HG02981 (cell line): Measurements from ENCODE around the gene OR7G1.

ENCODE experiments used
- ATAC-seq: cut with Tn5 transposase; IDR thresholded peaks from one replicate; pipeline ENCODE4 v1.9.1; 2021; ENCODE audit warnings: mild to moderate bottlenecking, moderate library complexity; ENCODE audit not compliant: unreplicated experiment

OR7G1 gene

DNA sequence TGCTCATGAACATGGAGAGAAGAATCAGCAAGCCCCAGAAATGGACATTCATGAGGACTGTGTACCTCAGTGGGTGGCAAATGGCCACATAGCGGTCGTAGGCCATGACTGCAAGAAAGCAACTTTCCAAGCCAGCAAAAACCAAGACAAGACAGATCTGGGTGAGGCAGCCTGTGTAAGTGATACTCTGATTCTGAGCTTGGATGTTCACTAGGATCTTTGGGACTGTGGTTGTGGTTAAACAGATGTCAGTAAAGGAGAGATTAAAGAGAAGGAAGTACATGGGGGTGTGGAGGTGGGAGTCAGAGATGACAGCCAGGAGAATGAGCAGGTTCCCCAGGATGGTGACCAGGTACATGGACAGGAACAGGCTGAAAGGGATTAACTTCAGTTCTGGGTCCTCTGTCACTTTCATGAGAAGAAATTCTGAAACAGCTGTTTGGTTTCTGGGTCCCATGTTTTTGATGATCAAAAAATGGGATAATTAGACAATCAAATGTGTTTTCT is at the start of gene OR7G1:
Gene OR7G1, minus strand, starts transcription at position 457 of the 507 bp plus-strand sequence. Its CDS starts 0 bp downstream, at position 457.
- ATAC-seq = no peak

GRCh38 chr19:9165261-9165660 is 49.7 kb upstream of the OR7G1 start:
- ATAC-seq = no peak

GRCh38 chr19:9161427-9161826 is 45.9 kb upstream of the OR7G1 start:
- no peak for ATAC-seq

GRCh38 chr19:9159891-9160290 is 44.3 kb upstream of the OR7G1 start:
- no peak for ATAC-seq

DNA sequence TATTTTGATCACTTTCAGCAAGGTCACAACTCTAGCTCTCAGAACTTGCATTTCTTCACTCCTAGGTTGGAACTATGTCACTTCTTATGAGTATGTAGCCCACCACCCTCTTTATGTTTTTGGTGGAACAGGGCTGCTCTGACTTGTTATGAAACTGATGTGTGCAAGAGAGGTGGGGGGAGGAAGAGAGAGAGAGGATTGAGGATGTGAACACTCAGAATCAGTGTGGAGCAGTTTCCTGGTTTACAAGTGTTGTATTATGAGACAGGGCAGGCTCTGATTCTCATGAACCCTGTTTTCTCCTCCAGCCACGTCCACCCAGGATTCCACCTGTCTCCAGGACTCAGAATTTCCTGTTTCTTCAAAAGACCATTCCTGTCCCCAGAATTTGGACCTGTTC is 40.7 kb upstream of the OR7G1 start:
- ATAC-seq = no peak

DNA sequence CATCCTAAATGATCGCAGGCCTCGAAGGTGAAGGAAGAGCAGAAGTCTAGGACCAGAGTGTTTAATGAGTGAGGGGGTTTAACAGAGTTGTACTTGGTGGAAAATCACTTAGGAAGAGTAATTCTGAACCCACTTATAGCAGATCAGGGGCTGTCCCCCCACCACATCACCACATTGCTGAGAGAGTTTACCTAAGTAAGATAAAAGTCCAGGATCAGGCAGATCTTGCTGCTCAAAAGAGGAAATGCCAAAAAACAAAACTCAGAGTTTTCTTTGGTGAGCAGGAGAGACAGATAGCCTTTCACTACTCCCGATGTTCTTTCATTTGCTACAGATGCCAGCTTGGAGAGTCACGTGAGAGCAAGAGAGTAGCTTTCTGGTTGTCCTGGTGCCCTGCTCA is 40.0 kb upstream of the OR7G1 start:
- ATAC-seq = no peak

DNA sequence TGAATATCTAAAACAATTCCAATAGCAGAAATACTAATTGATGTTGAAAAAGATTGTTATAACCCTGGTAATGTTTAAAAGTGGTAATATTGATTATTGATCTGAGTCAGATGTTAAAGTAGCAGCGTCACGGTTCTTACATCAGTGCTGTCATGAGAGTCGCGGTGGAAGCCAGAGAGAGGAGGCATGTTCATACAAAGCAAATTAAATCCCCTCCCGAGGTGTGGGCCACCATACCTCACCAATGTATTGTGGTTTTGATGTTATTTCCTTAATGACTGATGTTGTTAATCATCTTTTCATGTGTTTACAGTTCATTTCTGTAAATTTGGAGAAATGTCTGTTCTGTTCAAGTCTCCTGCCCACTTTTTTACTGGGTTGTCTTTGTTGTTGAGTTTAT is 35.8 kb upstream of the OR7G1 start:
- ATAC-seq = no peak

DNA sequence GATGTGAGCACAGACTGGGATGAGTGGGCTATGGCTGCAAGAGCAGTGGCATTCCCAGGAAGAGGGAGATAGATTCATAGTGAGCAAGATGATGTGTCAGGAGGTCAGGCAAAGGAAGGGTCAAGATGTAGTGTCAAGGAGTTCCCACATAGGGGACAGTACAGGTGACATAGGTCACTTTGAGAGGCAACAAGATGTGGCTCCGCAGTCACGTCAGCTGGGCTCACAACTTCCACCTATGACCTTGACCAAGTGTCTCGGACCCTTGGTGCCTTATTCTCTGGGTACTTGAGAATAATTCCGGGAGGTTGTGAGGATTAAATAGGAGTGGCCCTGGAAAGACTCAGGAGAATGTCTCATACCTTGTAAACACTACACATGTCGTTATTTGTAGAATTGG is 35.1 kb upstream of the OR7G1 start:
- ATAC-seq = no peak

GRCh38 chr19:9149997-9150396 is 34.4 kb upstream of the OR7G1 start:
- no peak for ATAC-seq

DNA sequence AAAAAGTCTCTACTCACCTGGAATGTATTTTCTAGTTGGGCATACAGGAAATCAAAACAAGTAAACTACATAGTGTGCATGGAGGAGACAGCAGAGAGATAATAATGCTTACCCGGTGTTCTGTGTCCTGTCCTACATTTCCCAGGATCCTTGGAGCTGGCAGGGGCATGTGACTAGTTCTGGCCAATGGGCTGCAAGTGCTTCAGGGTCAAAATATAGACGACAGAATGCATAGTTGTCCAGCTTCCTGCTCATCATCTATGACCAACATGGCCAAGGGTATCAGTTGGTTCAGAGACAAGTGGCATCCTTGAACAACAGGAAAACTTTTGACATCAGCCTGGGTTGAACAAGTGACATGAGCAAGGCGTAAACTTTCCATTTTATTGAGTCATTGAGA is 33.1 kb upstream of the OR7G1 start:
- no peak for ATAC-seq

GRCh38 chr19:9146882-9147281 is 31.3 kb upstream of the OR7G1 start:
- ATAC-seq = no peak

DNA sequence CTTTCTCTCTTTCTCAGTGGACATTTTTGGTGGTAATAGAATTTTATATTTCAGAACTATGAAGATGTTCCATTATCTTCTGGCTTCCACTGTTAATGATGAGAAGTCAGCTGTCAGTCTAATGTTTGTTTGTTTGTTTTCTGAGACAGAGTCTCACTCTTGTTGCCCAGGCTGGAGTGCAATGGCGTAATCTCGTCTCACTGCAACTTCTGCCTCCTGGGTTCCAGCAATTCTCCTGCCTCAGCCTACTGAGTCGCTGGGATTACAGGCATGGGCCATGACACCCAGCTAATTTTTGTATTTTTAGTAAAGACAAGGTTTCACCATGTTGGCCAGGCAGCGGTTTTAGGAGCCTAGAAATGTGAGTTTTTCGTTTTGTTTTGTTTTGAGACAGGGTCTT is 29.4 kb upstream of the OR7G1 start:
- no peak for ATAC-seq

GRCh38 chr19:9140159-9140874 is 24.8 kb upstream of the OR7G1 start, which contains the start of gene ZNF317:
Gene ZNF317, plus strand, starts transcription at chr19:9140397. Its CDS starts 15,620 bp downstream, at chr19:9156017.
- ATAC-seq = peak; percentile 91

DNA sequence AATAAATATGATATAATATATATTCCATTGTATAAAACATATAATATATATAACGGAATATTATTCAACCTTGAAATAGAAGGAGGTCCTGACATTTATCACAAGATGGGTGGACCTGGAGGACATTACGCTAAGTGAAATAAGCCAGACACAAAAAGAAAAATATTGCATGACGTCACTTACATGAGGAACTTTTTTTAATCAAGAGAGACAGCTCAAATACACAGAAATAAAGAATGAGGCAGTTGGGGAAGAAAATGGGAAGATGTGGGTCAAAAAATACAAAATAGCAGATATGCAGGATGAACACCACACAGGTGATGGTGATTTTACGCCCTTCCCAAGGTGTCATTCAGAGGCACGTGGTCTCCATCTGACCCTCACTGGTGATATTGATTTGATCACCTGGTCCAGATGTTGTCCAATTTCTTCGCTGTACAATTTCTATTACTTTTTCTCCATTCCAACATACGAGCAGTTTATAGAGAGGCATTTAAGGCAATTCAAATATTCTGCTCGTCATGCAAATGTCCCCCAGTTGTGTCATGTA is 24.1 kb upstream of the OR7G1 start:
- ATAC-seq = peak; percentile 18

DNA sequence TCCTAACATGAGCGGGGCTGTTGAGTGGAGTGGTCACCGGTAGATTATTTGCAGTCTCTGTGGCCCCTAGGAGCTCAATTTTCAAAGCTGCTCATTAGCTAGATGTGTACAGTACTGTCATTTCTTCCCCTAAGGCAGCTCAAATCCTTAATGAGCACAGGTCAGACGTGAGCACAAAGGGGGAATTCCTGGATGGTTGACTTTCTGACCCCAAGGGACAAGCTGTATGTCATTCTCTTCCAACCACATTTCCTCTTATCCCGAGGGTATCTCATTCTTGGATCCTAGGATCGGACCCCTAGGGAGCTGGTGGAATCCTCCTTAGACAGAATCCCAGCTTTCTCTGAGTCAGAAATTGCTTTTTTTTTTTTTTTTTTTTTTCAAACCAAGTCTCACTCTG is 16.9 kb upstream of the OR7G1 start:
- ATAC-seq = no peak

- no peak for ATAC-seq
Measured at GRCh38 chr19:9130965-9131364, 15.4 kb upstream of the OR7G1 start.

DNA sequence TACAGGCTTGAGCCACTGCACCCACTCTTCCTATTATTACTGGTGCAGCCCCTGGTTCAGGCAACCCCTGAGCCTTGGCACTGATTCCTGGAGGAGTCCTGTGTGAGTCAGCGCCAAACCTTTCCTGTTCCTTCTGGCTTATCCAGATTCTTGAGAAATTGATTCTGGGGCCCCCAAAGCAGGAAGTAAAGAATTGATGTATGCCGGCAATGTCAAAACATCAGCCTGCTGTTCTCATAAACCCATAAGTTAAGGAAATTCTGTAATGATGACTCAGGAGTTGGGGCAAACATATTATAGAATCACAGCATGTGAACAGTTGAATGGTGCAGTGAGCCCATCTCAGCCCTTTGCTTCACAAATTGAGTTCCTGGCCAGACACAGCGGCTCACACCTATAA is 12.6 kb upstream of the OR7G1 start:
- no peak for ATAC-seq

- no peak for ATAC-seq
Measured at GRCh38 chr19:9126900-9127405, 11.4 kb upstream of the OR7G1 start, which contains the start of gene OR7G3. Gene OR7G3, minus strand, starts transcription at chr19:9126950. Its CDS starts 0 bp downstream, at chr19:9126950.

DNA sequence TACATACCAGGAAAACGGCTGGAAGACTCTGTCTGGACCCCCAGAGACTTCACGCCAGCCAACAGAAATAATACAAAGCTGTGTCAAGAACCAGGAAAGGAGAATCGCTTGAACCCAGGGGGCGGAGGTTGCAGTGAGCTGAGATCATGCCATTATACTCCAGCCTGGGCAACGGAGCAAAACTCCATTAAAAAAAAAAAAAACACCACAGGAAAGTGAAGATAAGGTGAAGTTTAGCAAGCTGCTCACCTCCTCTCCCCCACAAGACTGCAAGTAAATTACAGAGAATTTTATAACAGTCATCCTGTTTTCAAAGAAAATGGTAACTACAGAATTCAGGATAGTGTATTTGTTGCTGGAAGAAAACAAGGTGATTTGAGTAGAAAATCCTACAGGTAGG is 984 bp upstream of the OR7G1 start:
- no peak for ATAC-seq

- ATAC-seq = no peak
Measured at GRCh38 chr19:9109959-9110358, 5.6 kb downstream of the OR7G1 start.

- ATAC-seq = no peak
Measured at GRCh38 chr19:9107375-9107774, 8.2 kb downstream of the OR7G1 start, which contains the start of gene OR7G2. Gene OR7G2, minus strand, starts transcription at chr19:9107475. Its CDS starts 4,232 bp downstream, at chr19:9103243.

DNA sequence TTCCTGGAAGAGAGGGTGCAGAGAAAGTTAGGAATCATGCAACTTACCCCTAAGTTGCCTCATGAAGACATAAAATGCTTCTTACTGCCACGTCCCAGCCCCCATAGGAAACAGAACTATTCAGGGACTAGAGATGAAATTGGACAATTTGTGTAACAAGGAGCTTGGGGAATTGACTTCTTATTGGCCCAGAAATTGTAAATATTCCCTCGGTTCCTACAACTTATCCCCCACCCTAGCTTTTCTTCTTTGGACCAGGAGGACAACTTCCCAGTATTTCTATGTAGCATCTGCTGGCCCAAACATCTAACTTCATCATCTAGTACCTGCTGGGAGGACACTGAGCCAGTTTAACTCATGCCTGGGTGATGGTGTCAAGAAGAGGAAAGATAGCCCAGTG is 28.8 kb downstream of the OR7G1 start, which contains the start of gene OR1M1:
Gene OR1M1, plus strand, starts transcription at position 301 of the 400 bp plus-strand sequence. CDS start 6,184 bp downstream, outside the sequence.
- no peak for ATAC-seq
